Measurements from ENCODE around the gene ANO3. TPM values are rescaled to one million over a fixed set of nuclear protein-coding genes. Genes with fewer than 3 reads are reported as not detected.

ANO3 gene
- total and polyA plus RNA-seq, 2 of the 8 experiments (the other 6 are each of a cell fraction or from before 2014, with no cell fraction given) = not detected

DNA sequence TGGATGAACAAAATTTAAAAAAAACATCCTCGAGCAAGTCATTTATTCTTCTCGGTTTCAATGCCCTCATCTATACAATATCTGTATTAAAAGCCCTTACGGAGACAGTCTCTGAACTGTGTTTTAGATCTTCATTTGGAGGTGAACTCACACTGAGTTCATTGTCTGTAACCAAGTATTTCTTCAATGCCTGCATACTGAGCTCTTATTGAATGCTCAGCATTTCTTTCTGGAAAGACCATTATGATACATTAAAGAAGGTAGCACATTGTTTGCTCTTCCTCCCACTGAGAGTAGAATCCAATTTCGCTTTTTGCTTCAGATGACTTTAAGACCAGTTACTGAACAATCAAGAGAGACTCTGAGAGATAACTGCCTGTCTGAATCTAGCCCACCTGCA, 1.7 kb upstream of the ANO3 start (continued):
- no peak for TF ChIP-seq NRF1 (IDR thresholded peaks at IDR 0.05; ENCODE audit: low read depth, low read length)
- TF ChIP-seq EP300 (IDR thresholded peaks at IDR 0.05; ENCODE audit: borderline replicate concordance in 1 of 2, low read depth in 2 of 2, low read length in 2 of 2) = no peak
